A549 treated with AZD2906 at 1 μM for 4 hours (cell line): ENCODE results near the gene ZNF232. TPM values are rescaled to one million over a fixed set of nuclear protein-coding genes. Genes with fewer than 3 reads are reported as not detected.

ENCODE experiments used
- total RNA-seq: library from RNA; stranded (reverse); fragments of 200-300 nt; extraction: Qiagen RNA extraction; gene quantifications from 5 replicates; pipeline ENCODE4 v1.2.3, GENCODE V29; 2022

Gene ZNF232
- total RNA-seq: 3.7 to 4.2 TPM (median 3.9 TPM) in 5 replicates

DNA sequence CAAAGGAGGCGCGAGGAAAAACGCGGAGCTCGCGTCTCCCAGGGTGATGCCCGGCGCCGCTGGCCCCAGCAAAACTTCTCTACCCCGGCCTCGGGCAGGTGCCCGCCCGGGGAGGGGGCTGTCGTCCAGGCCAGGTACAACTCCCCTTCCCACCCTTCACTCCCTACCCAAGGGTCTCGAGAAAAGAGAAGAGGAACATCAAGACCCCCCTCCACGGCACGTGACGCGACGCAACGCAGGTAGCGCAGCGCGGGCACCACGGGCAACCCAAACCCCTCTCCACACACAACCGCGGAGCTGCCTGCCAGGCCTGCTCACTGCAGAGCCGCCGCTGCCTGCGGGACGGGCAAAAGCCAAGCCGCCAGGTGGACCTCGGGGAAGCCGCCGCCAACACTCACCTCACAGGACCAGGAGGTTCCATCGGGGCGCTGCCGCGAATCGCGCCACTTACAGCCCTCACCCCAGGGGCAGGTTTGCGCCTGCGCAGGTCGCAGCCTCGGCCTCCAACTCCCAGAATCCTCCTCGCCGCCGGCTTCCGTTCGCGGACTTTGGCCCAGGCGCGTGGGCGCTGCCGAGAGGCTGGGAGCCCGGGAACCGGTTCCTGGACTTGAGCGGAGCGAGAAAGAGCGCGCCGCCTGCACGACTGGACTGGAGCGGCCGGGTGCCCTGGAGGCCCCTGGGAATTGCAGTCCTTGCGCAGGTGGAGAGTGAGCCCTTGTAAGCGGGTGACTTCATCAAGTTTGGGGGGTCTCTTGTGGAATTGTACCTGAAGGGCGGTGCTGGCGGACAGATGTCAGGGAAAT is at the start of gene ZNF232:
Gene ZNF232, minus strand, starts transcription at position 477 of the 803 bp plus-strand sequence. Its CDS starts 56 bp downstream, at position 421.

GRCh38 chr17:5115673-5116651 is 4.3 kb upstream of the ZNF232 start, which contains the start of gene USP6:
USP6 (plus strand) TSS chr17:5116032; CDS start chr17:5130368, 14,336 bp downstream.

GRCh38 chr17:5078106-5079028 is 33.3 kb downstream of the ZNF232 start, which contains the start of gene ZFP3:
ZFP3 (plus strand) TSS chr17:5078467; CDS start chr17:5091505, 13,038 bp downstream.

Other genes starting within 250 kb of the ZNF232 start
- 0.17 to 0.30 TPM (median 0.26 TPM) in 5 replicates for gene C17orf107, start 212.3 kb downstream of the ZNF232 start, total RNA-seq
- gene CHRNE, start 208.8 kb downstream of the ZNF232 start, total RNA-seq: 0.05 to 0.14 TPM (median 0.11 TPM) in 4 of 5 replicates, not detected in the other
- not detected in 5 replicates for gene GP1BA, start 179.6 kb downstream of the ZNF232 start, total RNA-seq
- gene SLC25A11, start 171.8 kb downstream of the ZNF232 start, total RNA-seq: 50.6 to 71.8 TPM (median 68.6 TPM) in 5 replicates
- gene RNF167, start 171.6 kb downstream of the ZNF232 start, total RNA-seq: 87.5 to 144 TPM (median 123 TPM) in 5 replicates
- 2,518 to 3,013 TPM (median 2,877 TPM) in 5 replicates for gene PFN1, start 163.3 kb downstream of the ZNF232 start, total RNA-seq
- 37.7 to 50.5 TPM (median 43.7 TPM) in 5 replicates for gene ENO3, start 160.8 kb downstream of the ZNF232 start, total RNA-seq
- 68.0 to 87.9 TPM (median 71.6 TPM) in 5 replicates for gene SPAG7, start 144.1 kb downstream of the ZNF232 start, total RNA-seq
- gene CAMTA2, start 124.2 kb downstream of the ZNF232 start, total RNA-seq: 25.7 to 38.5 TPM (median 34.5 TPM) in 5 replicates
- gene INCA1, start 114.4 kb downstream of the ZNF232 start, total RNA-seq: 1.4 to 1.9 TPM (median 1.6 TPM) in 5 replicates
- gene KIF1C, start 113.9 kb downstream of the ZNF232 start, total RNA-seq: 97.5 to 119 TPM (median 110 TPM) in 5 replicates
- 0.38 to 0.99 TPM (median 0.79 TPM) in 5 replicates for gene SLC52A1, start 76.5 kb downstream of the ZNF232 start, total RNA-seq
- 0.82 to 1.1 TPM (median 1.0 TPM) in 5 replicates for gene ZFP3, start 33.4 kb downstream of the ZNF232 start, total RNA-seq
- 0.01 to 0.03 TPM (median 0.02 TPM) in 4 of 5 replicates, not detected in the other for gene USP6, start 4.2 kb upstream of the ZNF232 start, total RNA-seq
- 1.1 to 1.6 TPM (median 1.5 TPM) in 5 replicates for gene ZNF594, start 80.0 kb upstream of the ZNF232 start, total RNA-seq
- gene SCIMP, start 123.0 kb upstream of the ZNF232 start, total RNA-seq: not detected in 5 replicates
- 38.3 to 41.5 TPM (median 39.1 TPM) in 5 replicates for gene RABEP1, start 170.4 kb upstream of the ZNF232 start, total RNA-seq